ES-I3 (cell line): ENCODE measurements around the gene LIPC.

Source experiments
- H3K36me3 ChIP-seq: 2 replicates; pipeline ENCODE4 v1.6.1; 2013; ENCODE audit warnings: mild to moderate bottlenecking, low read length, control low read depth, moderate library complexity; ENCODE audit not compliant: insufficient read depth
- H3K4me1 ChIP-seq: 2 replicates; pipeline ENCODE4 v1.6.1; 2013; ENCODE audit warnings: mild to moderate bottlenecking, control low read depth, low read length; ENCODE audit not compliant: insufficient read depth
- H3K9ac ChIP-seq: 2 replicates; pipeline ENCODE4 v1.6.1; 2013; ENCODE audit warnings: low read depth, mild to moderate bottlenecking, low read length, moderate library complexity
- H3K9me3 ChIP-seq: 2 replicates; pipeline ENCODE4 v1.6.1; 2013; ENCODE audit warnings: mild to moderate bottlenecking, low read length, moderate library complexity; ENCODE audit not compliant: control insufficient read depth, insufficient read depth

Gene LIPC

GRCh38 chr15:58431221-58432149 is at the start of gene LIPC:
Gene LIPC, plus strand, starts transcription at chr15:58431991. Its CDS starts 42 bp downstream, at chr15:58432033.
- Histone ChIP-seq H3K9ac (no peak within 1 kb of the TSS), H3K36me3 (no peaks in the 10 kb centered on the region), H3K4me1 (no peaks in the 10 kb centered on the region), H3K9me3 (no peaks in the 10 kb centered on the region)

GRCh38 chr15:58383876-58384275 is 47.9 kb upstream of the LIPC start:
- H3K36me3 ChIP-seq, result no peaks in the 10 kb centered on the region
- no peak overlapping the region for H3K9ac ChIP-seq
- no peaks in the 10 kb centered on the region for H3K4me1 ChIP-seq
- no peaks in the 10 kb centered on the region for H3K9me3 ChIP-seq

DNA sequence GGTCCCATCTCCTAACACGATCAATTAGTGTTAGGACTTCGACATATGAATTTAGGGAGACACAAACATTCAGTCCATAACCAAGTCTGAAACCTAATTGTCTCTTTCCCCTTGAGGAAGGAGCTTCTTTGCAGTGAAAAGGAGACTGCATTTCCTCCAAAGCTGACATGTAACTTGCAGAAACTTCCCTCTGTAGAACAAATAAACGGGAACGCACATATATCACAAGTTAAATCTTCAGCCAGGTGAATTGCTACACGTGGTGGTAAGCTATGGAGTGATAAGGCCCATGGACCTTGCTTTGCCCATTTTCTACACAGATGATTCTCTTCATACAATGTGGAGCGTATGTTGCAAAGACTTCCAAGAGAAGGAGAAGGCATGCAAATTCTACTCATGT is 47.1 kb upstream of the LIPC start:
- H3K4me1 ChIP-seq, result no peaks in the 10 kb centered on the region
- no peaks in the 10 kb centered on the region for H3K36me3 ChIP-seq
- H3K9me3 ChIP-seq, result no peaks in the 10 kb centered on the region
- H3K9ac ChIP-seq, result no peak overlapping the region

DNA sequence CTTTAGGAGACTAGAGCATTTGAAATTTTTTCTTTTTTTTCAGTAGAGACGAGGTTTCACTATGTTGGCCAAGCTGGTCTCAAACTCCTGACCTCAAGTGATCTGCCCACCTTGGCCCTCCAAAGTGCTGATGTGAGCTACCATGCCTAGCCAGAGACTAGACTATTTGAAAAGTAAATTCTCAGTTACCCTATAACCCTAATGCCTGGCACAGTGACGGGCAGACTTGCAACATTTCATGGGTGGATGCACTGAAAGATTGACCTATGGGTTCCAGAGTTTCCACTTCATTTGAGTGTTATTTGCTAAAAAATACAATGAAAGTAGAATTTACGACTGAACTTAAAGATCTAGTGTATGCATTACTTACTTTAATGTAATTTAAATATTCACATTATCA is 45.7 kb upstream of the LIPC start:
- no peaks in the 10 kb centered on the region for H3K9me3 ChIP-seq
- no peak overlapping the region for H3K9ac ChIP-seq
- no peaks in the 10 kb centered on the region for H3K36me3 ChIP-seq
- no peaks in the 10 kb centered on the region for H3K4me1 ChIP-seq

DNA sequence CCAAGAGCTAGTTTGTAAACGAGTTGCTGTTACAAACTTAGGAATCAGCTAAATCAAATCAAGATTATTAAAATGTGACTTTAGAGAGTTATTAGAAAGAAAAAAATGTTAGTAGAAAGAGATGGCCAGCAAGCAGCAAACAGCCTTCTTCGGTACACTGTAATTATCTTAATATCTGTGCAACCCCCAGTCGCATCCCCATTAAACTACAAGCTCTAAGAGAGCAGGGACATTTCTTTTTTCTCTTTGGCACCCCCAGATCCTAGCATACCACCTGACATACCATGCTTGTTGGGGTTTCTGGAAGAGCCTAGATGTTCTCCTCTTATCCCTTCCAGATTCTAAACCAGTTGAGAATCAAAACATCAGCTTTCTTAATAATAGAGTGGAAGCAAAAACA is 45.1 kb upstream of the LIPC start:
- Histone ChIP-seq H3K4me1 (no peaks in the 10 kb centered on the region), H3K9me3 (no peaks in the 10 kb centered on the region), H3K9ac (no peak overlapping the region), H3K36me3 (no peaks in the 10 kb centered on the region)

- Histone ChIP-seq H3K36me3 (no peaks in the 10 kb centered on the region), H3K9ac (no peak overlapping the region), H3K9me3 (no peaks in the 10 kb centered on the region), H3K4me1 (peaks cover 2% of the 10 kb centered on the region)
Measured at GRCh38 chr15:58387130-58387529, 44.7 kb upstream of the LIPC start.

GRCh38 chr15:58388211-58388610 is 43.6 kb upstream of the LIPC start:
- no peak overlapping the region for H3K9ac ChIP-seq
- H3K36me3 ChIP-seq, result no peaks in the 10 kb centered on the region
- H3K9me3 ChIP-seq, result no peaks in the 10 kb centered on the region
- peaks cover 11% of the 10 kb centered on the region for H3K4me1 ChIP-seq

GRCh38 chr15:58390118-58390517 is 41.7 kb upstream of the LIPC start:
- H3K9me3 ChIP-seq, result no peaks in the 10 kb centered on the region
- H3K36me3 ChIP-seq, result no peaks in the 10 kb centered on the region
- H3K9ac ChIP-seq, result no peak overlapping the region
- peaks cover 14% of the 10 kb centered on the region for H3K4me1 ChIP-seq

- Histone ChIP-seq H3K9ac (no peak overlapping the region), H3K4me1 (peaks cover 14% of the 10 kb centered on the region), H3K9me3 (no peaks in the 10 kb centered on the region), H3K36me3 (no peaks in the 10 kb centered on the region)
Measured at GRCh38 chr15:58390655-58391054, 41.1 kb upstream of the LIPC start.

GRCh38 chr15:58391088-58391487 is 40.7 kb upstream of the LIPC start:
- Histone ChIP-seq H3K36me3 (no peaks in the 10 kb centered on the region), H3K9me3 (no peaks in the 10 kb centered on the region), H3K4me1 (peaks cover 14% of the 10 kb centered on the region), H3K9ac (no peak overlapping the region)

GRCh38 chr15:58392141-58392540 is 39.6 kb upstream of the LIPC start:
- H3K9me3 ChIP-seq, result no peaks in the 10 kb centered on the region

GRCh38 chr15:58392611-58393161 is 39.1 kb upstream of the LIPC start:
- H3K36me3 ChIP-seq, result no peaks in the 10 kb centered on the region
- peaks cover 14% of the 10 kb centered on the region for H3K4me1 ChIP-seq
- H3K9ac ChIP-seq, result no peak overlapping the region
- H3K9me3 ChIP-seq, result no peaks in the 10 kb centered on the region

More at GRCh38 chr15:58392141-58392540, 39.6 kb upstream of the LIPC start:
- Histone ChIP-seq H3K4me1 (peaks cover 14% of the 10 kb centered on the region), H3K9ac (no peak overlapping the region), H3K36me3 (no peaks in the 10 kb centered on the region)

- Histone ChIP-seq H3K4me1 (peaks cover 14% of the 10 kb centered on the region), H3K36me3 (no peaks in the 10 kb centered on the region), H3K9ac (no peak overlapping the region), H3K9me3 (no peaks in the 10 kb centered on the region)
Measured at GRCh38 chr15:58393241-58393662, 38.5 kb upstream of the LIPC start.

DNA sequence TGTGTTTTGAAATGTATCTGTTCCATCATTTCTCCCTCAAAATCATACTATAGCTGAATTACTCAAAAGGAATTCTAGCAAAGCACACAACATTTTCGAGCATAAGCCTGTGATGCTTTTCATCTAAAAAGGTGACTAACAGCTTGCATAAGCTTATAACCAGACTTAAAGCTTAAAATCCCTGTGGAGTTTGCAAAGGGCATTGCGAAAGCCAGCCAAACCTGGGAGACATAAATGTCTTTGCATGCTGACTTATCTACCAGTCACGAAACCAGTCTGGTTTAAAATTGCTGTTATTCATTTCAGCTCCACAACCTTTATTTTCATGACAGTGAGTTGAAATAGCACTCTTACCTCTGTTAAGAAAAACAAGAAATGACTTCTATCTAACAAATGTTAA is 35.6 kb upstream of the LIPC start:
- peaks cover 14% of the 10 kb centered on the region for H3K4me1 ChIP-seq
- no peaks in the 10 kb centered on the region for H3K9me3 ChIP-seq
- H3K9ac ChIP-seq, result no peak overlapping the region
- no peaks in the 10 kb centered on the region for H3K36me3 ChIP-seq

- no peak overlapping the region for H3K9ac ChIP-seq
- H3K36me3 ChIP-seq, result no peaks in the 10 kb centered on the region
- H3K4me1 ChIP-seq, result peaks cover 4% of the 10 kb centered on the region; the same call in 1 of the 2 replicates
- H3K9me3 ChIP-seq, result no peaks in the 10 kb centered on the region
Measured at GRCh38 chr15:58398071-58398470, 33.7 kb upstream of the LIPC start.
